Left lung (tissue), 10 donors: ENCODE measurements around the gene CASZ1. TPM values are rescaled to one million over a fixed set of nuclear protein-coding genes. Genes with fewer than 3 reads are reported as not detected.

ENCODE experiments used
- ATAC-seq: fragments of 200-7000 bp; cut with Tn5 transposase; one replicate; pipeline ENCODE4 v1.9.1; 2020; ENCODE audit warnings: moderate library complexity
- DNase-seq, 4 donors: peaks; one replicate each; pipeline ENCODE4 v3.0.0-alpha.2; 2013 to 2020
- H3K27ac ChIP-seq, 2 donors: fragments of 200-600 bp; sonication (generic) in 1 of 2; one replicate each; pipeline versions ENCODE4 v1.5.0 to v1.8.0; 2020 to 2021
- H3K27me3 ChIP-seq, 2 donors: fragments of 200-600 bp; sonication (generic) in 1 of 2; one replicate each; pipeline versions ENCODE4 v1.5.0 to v1.8.0; 2020 to 2021
- H3K36me3 ChIP-seq, 2 donors: fragments of 200-600 bp; sonication (generic) in 1 of 2; one replicate each; pipeline versions ENCODE4 v1.5.0 to v1.8.0; 2020 to 2021
- H3K4me1 ChIP-seq, 2 donors: fragments of 200-600 bp; one replicate each; pipeline ENCODE4 v1.8.0; 2021
- H3K4me3 ChIP-seq, 2 donors: fragments of 200-600 bp; sonication (generic) in 1 of 2; one replicate each; pipeline versions ENCODE4 v1.5.0 to v1.8.0; 2020 to 2021; ENCODE audit warnings: mild to moderate bottlenecking in 1 of 2
- H3K9me3 ChIP-seq, 2 donors: fragments of 200-600 bp; sonication (generic) in 1 of 2; one replicate each; pipeline versions ENCODE4 v1.5.0 to v1.8.0; 2020 to 2021
- intact Hi-C, 2 donors: fragments of 100-400 bp; cut with DNase I; formaldehyde crosslinking; loops; one replicate each; pipeline versions ENCODE4 v1.11.2 to v1.14.2; 2022
- polyA plus RNA-seq, 6 donors: library from polyadenylated mRNA; unstranded; fragments of 120-200 nt; gene quantifications; one replicate each; pipeline ENCODE4 v1.2.1, GENCODE V29; 2013; ENCODE audit not compliant: insufficient read length in 6 of 6
- total RNA-seq, 2 donors: library from RNA; stranded (reverse); fragmentation: NEBNext Ultra II Directional; extraction: Animal tissue kit (Norgen Biotek cat#: 25700); gene quantifications; one replicate each; pipeline ENCODE4 v1.2.1, GENCODE V29; 2021
- TF ChIP-seq, protein P1 (sequence below), 2 donors: fragments of 200-600 bp; sonication (generic) in 1 of 2; IDR thresholded peaks; one replicate each; pipeline versions ENCODE4 v1.5.0 to v1.8.0; 2021; ENCODE audit warnings: antibody characterized with exemption in 2 of 2
- donor health status: DM: no; HTN: yes; CAD: no.
- donor health status: DM: no; HTN: no; CAD: no.

The CASZ1 gene
- total and polyA plus RNA-seq, 8 donors = 15.1 to 44.0 (median 21.1) TPM

DNA sequence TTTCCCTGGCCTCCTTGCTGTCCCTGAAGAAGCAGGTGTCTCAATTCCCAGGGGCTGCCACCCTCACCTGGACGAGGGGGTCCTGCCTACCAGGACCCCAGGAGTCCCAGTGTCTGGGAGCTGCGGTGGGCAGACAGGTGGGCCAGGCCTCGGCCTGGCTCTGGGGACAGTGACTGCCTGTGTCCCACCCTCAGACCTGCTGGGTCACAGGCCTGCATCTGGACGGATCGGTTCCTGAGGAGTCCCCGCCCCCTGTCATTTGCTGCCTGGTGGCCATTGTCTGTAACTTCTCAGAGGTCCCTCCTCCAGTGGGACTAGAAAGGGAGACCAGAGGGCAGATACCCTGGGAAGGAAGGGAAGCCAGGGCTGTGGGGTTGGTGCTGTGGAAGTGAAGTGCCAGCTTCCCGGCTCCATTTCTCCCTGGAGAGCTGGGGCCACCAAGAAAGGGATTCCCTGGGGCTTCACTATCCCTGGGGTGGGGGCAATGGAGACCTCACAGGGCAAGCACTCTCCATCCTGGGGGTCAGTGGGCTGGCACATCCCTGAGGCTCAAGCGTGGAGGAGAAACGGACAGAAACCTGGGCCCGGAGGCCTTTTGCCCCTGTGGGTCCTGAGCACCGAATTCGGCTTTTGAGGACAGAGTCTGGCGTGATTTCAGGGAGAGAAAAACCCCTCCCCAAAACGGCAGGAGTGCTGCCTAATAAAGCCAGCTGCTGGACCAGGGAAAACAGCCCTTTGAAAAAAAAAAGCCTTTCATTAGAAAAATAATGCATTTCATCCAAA, 164.4 kb downstream of the CASZ1 start:
- DNase-seq (peak in 1 of 4 donors; percentile 58), ATAC-seq (no peak)
- Histone ChIP-seq H3K4me1 (peaks cover 0 to 27% of the 10 kb centered on the region in 2 donors), H3K4me3 (no peak overlapping the region), H3K36me3 (peaks cover 0 to 29% of the 10 kb centered on the region in 2 donors), H3K27me3 (peaks cover 0 to 1% of the 10 kb centered on the region in 2 donors), H3K27ac (no peak overlapping the region), H3K9me3 (no peaks in the 10 kb centered on the region)
- intact Hi-C loops = no loop called here
- TF ChIP-seq, protein P1, sequence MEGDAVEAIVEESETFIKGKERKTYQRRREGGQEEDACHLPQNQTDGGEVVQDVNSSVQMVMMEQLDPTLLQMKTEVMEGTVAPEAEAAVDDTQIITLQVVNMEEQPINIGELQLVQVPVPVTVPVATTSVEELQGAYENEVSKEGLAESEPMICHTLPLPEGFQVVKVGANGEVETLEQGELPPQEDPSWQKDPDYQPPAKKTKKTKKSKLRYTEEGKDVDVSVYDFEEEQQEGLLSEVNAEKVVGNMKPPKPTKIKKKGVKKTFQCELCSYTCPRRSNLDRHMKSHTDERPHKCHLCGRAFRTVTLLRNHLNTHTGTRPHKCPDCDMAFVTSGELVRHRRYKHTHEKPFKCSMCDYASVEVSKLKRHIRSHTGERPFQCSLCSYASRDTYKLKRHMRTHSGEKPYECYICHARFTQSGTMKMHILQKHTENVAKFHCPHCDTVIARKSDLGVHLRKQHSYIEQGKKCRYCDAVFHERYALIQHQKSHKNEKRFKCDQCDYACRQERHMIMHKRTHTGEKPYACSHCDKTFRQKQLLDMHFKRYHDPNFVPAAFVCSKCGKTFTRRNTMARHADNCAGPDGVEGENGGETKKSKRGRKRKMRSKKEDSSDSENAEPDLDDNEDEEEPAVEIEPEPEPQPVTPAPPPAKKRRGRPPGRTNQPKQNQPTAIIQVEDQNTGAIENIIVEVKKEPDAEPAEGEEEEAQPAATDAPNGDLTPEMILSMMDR (IDR thresholded peaks at IDR 0.05) = no peak

DNA sequence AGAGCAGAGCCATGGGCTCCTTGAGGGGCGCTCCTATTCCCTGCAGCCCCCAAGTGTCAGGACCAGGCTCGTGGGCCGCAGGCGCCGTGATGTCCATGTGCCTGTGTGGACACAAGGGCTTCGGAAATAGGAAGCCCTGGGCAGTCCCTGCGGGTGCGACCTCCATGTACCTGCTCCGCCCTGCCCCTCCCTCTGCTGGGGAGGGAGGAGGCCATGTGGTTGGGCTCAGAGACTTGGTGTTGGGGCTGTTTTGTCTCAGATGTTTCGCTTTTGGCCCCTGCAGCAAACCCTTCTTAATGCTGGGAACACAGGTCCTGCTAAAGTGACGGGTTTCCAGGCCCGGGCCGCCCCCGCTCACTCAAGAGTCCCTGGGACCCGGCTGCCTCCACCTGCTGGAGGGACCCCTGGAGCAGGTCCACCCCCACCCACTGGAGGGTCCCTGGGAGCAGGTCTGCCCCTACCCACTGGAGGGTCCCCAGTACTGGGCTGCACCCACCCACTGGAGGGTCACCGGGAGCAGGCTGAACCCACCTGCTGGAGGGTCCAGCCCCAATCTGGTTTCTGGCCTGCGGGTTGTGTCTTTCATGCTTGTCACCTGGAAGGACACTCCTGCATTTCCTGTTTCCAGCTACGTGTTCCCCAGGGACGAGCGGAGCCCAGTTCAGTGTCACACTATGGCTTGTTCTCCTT, 165.2 kb downstream of the CASZ1 start:
- no peaks in the 10 kb centered on the region for H3K9me3 ChIP-seq
- H3K36me3 ChIP-seq = peaks cover 0 to 29% of the 10 kb centered on the region in 2 donors
- H3K4me1 ChIP-seq = peaks cover 0 to 24% of the 10 kb centered on the region in 2 donors
- H3K27me3 ChIP-seq = no peaks in the 10 kb centered on the region
- ATAC-seq (no peak), DNase-seq (peak in 1 of 4 donors; percentile 59)
- intact Hi-C loops = no loop called here
- TF ChIP-seq, protein P1 (IDR thresholded peaks at IDR 0.05) = no peak
- H3K4me3 ChIP-seq = no peak overlapping the region
- H3K27ac ChIP-seq = no peak overlapping the region

DNA sequence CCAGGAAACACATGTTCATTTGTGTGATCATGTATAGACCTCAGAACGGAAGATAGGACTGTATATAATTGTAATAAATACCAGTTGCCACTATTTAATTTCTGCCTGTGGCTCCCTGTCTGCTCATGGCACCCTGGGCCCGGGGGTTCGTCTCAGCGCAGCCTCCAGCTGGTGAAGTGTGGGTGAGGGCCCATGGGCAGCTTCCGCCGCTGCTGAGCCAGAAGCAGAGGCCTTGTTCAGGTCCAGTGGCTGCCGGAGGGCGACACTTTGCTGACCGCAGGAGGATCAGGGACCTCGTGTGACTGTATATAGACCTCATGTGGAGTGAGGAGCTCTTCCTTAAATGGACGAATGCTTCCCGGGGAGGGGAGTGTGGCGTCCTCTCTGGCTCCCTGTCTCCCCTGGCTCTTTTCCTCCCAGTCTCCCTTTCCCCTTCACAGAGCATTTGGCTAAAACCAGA, 165.8 kb downstream of the CASZ1 start:
- ATAC-seq = no peak
- TF ChIP-seq, protein P1 (IDR thresholded peaks at IDR 0.05) = no peak
- Histone ChIP-seq H3K27ac (no peak overlapping the region), H3K36me3 (peaks cover 0 to 29% of the 10 kb centered on the region in 2 donors), H3K27me3 (no peaks in the 10 kb centered on the region), H3K9me3 (no peaks in the 10 kb centered on the region), H3K4me3 (no peak overlapping the region), H3K4me1 (peaks cover 0 to 18% of the 10 kb centered on the region in 2 donors)
- intact Hi-C loops = no loop called here
- DNase-seq = peak in 1 of 4 donors; percentile 63

DNA sequence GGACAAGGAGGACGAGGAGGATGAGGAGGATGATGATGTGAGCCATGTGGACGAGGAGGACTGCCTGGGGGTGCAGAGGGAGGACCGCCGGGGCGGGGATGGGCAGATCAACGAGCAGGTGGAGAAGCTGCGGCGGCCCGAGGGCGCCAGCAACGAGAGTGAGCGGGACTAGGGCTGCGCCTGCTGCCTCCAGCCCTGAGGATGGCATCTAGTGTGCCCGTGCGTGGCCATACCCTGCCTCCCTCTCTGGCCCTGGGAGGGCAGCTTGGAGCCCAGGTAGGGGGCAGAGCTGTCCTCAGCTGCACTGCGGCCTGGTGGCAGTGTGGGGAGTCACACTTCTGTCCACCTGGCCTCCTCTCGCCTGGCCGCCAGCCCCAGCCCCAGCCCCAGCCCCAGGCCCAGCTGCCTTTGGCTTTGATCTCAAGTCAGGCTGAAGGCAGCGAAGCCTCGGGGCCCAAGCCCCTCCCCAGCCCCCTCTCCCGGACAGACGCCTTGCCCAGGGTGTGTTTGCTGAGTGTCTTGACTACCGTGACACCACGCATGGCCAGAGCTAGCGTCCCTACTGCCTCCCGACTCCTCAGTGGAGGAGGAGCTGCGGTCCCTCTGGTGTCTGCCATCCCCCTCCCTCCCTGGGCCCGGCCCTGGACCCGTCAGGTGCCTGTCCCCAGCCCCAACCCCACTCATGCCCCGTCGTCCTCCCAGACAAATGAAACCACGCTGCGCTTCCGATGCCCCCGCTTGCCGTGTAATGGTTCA, 166.5 kb downstream of the CASZ1 start:
- no peak overlapping the region for H3K4me3 ChIP-seq
- no peaks in the 10 kb centered on the region for H3K27me3 ChIP-seq
- peaks cover 0 to 33% of the 10 kb centered on the region in 2 donors for H3K36me3 ChIP-seq
- DNase-seq (peak in 1 of 4 donors; percentile 75), ATAC-seq (no peak)
- intact Hi-C loops = no loop called here
- H3K27ac ChIP-seq = no peak overlapping the region
- H3K9me3 ChIP-seq = no peaks in the 10 kb centered on the region
- H3K4me1 ChIP-seq = peaks cover 0 to 11% of the 10 kb centered on the region in 2 donors
- TF ChIP-seq, protein P1 (IDR thresholded peaks at IDR 0.05) = no peak
